ENCODE data around the gene FGF12.

The FGF12 gene

GRCh38 chr3:192091831-192092230 lies 635.5 kb downstream of the FGF12 start:
- H3K4me2 ChIP-seq (ENCODE audit: low read length), result no peak overlapping the region
- no peaks in the 10 kb centered on the region for H3K36me3 ChIP-seq (ENCODE audit: control insufficient read depth, insufficient read depth, low read length)
- TF ChIP-seq CTCF (IDR thresholded peaks at IDR 0.05), result no peak
- no peaks in the 10 kb centered on the region for H3K27me3 ChIP-seq (ENCODE audit: control insufficient read depth, insufficient read depth, low read length)
- no peak overlapping the region for H3K9ac ChIP-seq
- no peak overlapping the region for H3K27ac ChIP-seq
- no peak overlapping the region for H3K4me3 ChIP-seq (ENCODE audit: low read depth, low read length)
- H3K9me3 ChIP-seq (ENCODE audit: control insufficient read depth, low read length), result peaks cover 3% of the 10 kb centered on the region
- no peak overlapping the region for H2AFZ ChIP-seq
- no peaks in the 10 kb centered on the region for H3K79me2 ChIP-seq
- no peaks in the 10 kb centered on the region for H3K4me1 ChIP-seq

DNA sequence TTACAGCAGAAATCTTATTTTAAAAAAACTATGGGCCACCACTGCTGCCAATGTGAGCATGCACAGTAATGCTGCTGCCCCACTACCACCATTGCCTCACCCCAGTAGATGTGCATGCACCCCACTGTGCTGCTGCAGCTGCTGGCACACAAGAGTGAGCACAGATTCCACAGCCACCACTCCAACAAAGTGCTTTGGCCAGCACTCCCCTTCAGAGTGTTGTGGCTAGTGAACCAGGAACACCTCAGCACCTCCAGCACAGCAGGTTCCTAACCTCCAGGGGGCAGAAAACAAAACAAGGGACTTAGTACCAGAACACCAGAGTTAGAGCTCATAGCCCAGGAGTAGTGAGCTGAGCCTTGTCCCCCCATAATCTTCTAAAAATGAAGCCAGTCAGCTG lies 636.8 kb downstream of the FGF12 start:
- no peak overlapping the region for H3K27ac ChIP-seq
- H3K9ac ChIP-seq, result no peak overlapping the region
- H3K4me2 ChIP-seq (ENCODE audit: low read length), result no peak overlapping the region
- no peak overlapping the region for H3K4me3 ChIP-seq (ENCODE audit: low read depth, low read length)
- H3K4me1 ChIP-seq, result no peaks in the 10 kb centered on the region
- no peaks in the 10 kb centered on the region for H3K36me3 ChIP-seq (ENCODE audit: control insufficient read depth, insufficient read depth, low read length)
- H3K79me2 ChIP-seq, result no peaks in the 10 kb centered on the region
- H3K27me3 ChIP-seq (ENCODE audit: control insufficient read depth, insufficient read depth, low read length), result no peaks in the 10 kb centered on the region
- H3K9me3 ChIP-seq (ENCODE audit: control insufficient read depth, low read length), result no peaks in the 10 kb centered on the region
- no peak for TF ChIP-seq CTCF (IDR thresholded peaks at IDR 0.05)
- H2AFZ ChIP-seq, result no peak overlapping the region

All from parathyroid adenoma (tissue), 2 donors.